Jurkat, Clone E6-1 (cell line): ENCODE results near the gene RPP25.

Experiments
- DNase-seq: peaks from one replicate; pipeline ENCODE4 v3.0.0-alpha.2; 2011; ENCODE audit warnings: low read depth, low spot score
- H3K4me3 ChIP-seq: 2 replicates; pipeline ENCODE4 v1.5.1; 2011; ENCODE audit warnings: mild to moderate bottlenecking, low read length, control low read depth, moderate library complexity

The RPP25 gene

DNA sequence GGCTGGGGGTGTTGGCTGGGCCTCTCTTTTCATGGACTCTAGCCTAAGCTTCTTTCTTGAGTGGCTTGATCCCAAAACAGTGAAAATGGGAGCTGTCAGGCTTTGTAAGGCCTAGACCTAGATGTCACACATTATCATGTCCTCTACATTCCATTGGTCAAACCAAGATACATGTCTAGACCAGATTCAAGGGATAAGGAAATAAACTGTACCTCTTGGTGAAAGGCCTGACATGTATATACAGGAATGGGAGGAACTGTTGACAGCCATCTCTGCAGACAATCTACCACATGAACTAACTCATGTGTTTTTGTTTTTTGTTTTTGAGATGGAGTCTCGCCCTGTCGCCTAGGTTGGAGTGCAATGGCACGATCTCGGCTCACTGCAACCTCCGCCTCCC, 11.1 kb upstream of the RPP25 start:
- H3K4me3 ChIP-seq = no peak overlapping the region
- no peak for DNase-seq

DNA sequence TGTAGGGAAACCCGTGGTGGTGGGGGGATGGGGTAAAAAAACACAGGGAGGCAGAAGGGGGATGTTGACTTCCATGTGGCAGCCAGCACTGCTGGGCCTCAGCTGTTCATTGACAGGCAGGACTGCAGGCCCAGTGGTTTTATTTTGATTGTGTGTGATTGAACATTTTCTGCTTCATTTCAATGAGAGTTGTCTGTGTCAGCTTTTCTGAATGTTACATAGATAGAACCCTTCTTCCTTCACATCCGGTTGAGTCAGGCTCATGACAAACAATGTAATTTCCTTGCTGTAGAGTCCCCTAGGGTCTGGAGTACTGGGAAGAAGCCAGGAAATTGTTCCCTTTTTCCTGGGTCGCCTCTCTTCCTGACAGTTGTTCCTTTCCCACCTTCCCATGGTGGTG, 8.2 kb upstream of the RPP25 start:
- no peak for DNase-seq

DNA sequence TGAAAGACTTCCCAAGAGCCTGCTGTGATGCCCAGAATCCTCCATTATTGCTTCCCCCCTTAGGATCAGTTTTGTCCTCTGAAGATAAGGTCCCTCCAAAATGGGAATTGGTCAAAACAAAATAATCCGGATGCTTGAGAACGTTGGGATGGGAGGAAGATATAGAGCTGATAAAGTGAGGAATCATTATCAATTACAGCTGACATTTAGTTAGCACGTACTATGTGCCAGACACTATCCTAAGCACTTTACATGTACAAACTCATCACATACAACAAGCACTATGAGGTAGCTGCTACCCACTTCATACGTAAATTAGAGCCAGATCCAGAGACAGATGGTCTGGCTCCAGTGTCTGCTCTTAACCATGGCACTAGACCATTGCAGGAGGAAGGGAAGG, 6.6 kb upstream of the RPP25 start:
- DNase-seq = no peak
- no peak overlapping the region for H3K4me3 ChIP-seq

More for the DNA sequence above, 8.2 kb upstream of the RPP25 start:
- H3K4me3 ChIP-seq = no peak overlapping the region

DNA sequence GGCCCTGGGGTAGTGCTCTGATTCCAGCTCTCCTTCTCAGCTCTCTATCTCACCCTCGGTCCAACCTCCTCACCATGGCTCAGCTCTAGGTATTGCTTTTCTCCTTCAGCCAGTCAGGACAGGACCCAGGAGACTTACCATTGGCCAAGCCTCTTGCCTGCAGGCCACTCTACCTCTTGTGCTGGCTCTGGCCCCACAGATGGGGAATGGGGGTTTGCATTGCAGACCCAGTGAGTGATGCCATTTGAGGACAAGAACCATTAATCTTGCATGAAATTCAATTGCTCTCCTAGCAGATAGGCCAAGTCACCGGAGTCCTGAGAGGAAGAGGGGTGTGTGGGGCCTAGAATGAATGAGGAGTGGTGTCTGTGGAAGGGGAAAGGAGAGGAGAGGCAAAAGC, 6.1 kb upstream of the RPP25 start:
- no peak for DNase-seq

DNA sequence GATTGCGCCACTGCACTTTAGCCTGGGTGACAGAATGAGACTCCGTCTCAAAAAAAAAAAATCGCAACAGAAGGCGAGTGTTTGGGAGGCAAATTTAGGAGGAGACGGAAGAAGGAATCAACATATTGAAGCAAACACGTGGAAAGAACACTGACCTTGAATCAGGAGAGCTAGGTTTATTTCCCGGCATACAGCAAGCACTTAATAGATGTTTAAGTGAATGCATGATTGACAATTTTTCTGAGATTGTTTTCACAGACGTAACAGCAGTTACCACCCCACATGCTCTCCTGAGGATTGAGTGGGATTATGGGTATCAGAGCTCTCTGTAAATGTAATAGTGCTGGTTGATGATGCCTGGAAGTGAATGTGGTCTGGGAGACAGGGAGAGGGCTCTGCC, 5.6 kb upstream of the RPP25 start:
- H3K4me3 ChIP-seq = no peak overlapping the region
- DNase-seq = no peak

More for the DNA sequence above, 6.1 kb upstream of the RPP25 start:
- no peak overlapping the region for H3K4me3 ChIP-seq

DNA sequence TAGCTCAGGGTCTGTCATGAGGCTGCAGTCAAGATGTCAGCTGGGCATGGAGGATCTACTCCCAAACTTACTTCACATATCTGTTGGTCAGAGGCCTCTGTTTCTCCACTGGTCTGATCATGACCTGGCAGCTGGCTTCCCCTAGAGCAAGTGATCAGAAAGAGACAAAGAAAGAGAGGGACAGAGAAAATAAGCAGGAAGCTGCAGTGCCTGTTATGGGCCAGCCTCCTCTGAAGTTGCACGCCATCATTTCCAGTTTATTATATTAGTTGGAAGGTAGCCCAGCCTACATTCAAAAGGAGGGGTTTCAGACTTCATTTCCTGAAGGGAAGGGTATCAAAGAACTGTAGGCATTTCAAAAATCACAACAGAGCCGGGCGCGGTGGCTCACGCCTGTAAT, 5.0 kb upstream of the RPP25 start:
- DNase-seq = no peak
- no peak overlapping the region for H3K4me3 ChIP-seq

DNA sequence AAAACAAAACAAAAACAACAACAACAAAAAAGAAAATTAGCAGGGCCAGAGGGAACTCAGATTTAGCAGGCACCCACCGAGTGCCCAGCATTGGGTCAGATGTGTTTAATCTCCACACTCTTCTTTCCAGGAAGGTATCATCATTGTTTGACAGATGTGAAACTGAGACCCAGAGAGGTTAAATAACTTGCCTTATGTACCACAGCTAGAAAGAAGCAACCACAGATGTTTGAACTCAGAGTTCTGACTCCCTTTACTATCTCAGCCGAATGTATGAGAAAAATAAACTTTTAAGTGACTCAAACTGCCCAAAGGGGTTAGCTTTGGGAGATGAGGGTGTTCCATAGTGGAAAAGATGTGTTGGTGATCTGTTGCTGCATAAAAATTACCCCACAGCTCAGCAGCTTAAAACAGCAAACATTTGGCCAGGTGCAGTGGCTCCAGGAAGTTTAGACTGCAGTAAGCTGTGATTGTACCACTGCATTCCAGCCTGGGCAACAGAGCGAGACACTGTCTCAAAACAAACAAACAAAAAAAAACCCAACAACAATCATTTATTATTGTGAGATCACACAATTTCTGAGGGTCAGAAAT, 4.5 kb upstream of the RPP25 start:
- no peak overlapping the region for H3K4me3 ChIP-seq
- no peak for DNase-seq

DNA sequence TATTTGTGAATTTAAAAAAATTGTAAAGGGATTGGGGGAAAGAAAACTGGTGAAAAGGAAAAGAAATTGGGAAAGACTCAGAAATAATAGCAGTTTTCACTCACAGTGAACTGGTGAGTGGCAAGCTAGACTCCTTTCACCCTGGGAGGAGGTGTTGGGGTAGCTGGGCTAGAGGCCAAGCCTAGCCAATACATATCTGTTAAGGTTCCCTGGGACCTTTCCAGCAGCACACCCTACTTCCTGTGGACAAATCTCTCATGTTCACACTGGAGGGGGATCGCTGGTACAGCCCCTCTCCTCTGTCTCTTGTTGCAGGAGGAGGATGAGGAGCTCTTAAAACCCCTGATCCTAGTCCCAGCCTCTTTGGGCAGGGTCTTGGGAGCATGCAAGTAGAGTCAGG, 3.7 kb upstream of the RPP25 start:
- DNase-seq = no peak
- H3K4me3 ChIP-seq = no peak overlapping the region

DNA sequence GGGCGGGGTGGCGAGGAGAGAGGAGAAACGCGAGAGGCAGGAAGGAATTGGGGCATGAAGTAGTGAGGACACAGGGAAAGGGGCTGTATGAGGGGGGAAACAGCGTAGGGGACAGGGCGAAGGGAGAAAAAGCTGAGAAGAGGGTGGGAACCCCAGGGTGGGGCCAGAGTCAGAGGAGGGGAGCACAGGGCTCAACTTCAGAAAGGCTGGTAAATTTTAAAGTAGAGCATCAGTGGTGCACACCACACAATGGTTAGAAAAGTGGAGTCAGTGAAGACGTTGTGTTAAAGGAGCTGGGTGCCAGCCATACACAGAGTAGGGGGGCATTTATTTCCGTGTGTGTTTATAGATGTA, 3.0 kb upstream of the RPP25 start:
- no peak overlapping the region for H3K4me3 ChIP-seq
- no peak for DNase-seq

DNA sequence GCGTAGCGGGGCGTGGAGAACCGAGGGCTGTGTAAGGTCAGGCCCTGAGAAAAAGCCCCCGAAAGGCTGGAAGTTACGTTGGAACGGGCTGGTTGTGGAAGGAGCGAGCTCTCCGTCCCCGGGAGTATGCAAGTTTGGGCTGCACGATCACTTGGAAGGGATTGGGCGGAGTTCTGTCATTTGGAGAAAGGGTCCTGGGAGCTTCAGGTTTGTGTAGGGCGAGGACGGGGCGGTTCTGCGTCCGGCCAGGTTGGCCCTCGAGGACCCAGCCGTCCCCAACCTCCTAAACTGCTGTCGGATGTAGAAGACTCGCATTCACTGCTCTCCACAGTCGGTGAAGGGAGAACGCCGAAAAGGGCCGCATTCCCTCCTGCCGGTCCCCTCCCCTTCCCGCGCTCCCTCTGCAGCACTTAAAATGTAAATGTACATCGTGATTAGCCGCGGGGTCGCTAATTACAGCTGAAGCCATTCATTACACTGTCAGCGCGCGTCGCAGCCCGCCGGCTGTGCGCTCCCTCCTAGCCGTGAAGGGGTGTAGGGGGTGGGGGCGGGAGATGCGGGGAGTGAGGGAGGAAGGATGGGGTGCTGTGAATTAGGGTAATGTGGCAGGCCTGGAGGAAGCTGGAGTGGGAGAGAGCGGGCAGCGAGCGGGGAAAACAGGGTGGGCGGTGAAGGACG, 2.5 kb upstream of the RPP25 start:
- H3K4me3 ChIP-seq = no peak overlapping the region
- no peak for DNase-seq

DNA sequence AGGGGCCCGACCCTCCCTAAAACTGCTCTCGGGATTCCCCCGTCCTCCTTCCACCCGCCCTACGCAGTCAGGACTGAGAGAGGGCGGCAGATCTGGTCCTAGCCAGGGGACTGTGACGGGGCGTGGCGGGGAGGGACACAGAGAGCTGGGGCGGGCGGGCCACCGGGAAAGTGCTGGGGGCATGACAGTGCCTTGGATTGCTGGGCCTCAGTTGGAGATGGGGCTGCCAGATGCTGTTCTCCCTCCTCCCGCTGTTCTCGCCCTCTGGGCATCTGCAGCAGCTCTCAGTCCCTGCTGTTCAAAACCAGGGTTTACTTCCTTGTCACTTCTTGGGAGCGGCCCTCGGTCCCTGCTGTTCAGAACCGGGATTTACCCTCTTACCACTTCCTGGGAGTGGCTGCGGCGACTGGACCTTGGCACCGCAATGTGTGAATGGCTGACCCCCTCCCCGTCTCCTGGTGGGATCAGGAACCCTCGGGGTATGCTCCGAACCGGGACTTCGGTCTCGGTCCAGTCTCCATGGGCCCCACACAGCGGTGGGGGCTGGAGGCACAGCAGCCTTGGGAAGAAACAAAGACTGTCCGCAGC, 1.8 kb upstream of the RPP25 start:
- no peak overlapping the region for H3K4me3 ChIP-seq
- DNase-seq = no peak

DNA sequence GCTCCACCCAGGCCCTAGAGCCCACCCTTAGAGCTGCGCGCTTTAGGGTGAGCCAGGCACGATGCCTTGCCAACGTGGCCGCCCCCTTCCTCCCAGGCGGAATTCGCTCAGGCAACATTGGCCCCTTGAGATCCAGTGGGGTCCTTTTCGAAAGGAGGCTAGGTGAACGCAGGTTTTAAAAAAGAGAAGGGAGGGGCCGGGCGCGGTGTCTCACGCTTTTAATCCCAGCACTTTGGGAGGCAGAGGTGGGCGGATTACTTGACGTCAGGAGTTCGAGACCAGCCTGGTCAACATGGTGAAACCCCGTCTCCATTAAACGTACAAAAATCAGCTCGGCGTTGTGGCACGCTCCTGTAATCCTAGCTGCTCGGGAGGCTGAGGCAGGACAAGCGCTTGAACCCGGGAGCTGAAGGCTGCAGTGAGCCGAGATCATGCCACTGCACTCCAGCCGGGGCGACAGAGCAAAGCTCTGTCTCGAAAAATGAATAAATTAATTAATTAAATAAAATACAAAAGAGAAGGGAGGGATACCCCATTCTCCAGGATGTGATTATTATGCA, 984 bp upstream of the RPP25 start:
- peak overlapping the region; percentile 56 for H3K4me3 ChIP-seq
- DNase-seq = no peak

DNA sequence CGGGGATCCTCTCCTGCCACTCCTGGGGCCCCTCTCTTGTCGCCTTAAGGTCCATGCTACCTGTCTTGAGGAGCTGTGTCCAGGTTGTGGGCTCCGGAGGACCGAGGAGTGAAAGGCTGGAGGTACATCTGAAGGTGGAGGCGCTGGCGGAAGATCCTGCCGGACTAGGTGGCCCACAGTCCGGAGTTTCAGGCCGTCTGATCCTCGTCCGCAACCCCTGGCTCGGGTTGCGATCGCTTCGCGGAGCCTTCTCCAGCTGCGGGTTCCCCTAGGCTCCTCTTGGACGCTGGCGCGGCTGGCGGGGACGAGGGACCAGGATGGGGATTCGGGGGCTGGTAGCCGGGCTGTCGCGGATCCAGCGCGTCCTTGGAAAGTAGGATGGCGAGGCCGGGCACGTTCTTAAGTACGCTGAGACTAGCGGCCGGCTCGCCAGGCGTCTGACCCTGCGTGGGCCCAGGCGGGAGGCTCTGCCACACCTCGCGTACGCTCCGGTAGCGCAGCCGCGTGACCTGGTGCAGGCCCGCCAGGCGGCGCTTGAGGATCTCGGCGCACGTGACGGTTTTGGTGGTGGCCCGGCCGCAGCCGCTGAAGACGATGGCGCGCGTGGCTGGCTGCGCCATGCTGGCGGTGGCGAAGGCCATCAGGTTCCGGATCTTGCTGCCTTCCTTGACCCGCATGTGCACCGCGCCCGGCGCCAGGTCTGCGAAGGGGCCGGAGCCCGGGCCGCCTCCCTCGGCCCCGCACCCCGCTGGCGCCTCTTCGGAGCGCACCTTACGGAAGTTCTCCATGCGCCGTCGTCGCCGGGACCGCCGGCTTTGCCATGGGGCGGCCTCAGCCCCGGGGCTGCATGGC, 550 bp downstream of the RPP25 start:
- DNase-seq = no peak
- H3K4me3 ChIP-seq = peak overlapping the region; percentile 56

DNA sequence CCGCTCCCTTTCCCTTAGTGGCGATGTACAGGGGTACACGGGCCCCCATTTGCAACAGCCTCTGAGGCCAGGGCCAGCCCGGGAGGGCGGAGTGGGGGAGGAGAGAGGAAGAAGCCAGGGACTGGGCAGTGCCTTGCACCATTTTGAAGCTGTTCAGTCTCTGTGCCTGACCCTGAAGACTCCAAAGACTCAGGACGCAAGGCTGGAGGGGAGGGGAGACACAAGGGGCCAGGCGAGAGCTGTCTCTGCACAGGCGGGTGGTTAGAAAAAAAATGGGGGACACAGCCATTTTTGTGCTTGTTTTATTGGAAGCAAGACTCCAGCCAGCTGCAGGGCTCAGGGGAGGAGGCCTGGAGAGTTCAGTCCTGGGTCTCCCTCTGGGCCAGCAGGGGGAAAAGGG, 1.6 kb downstream of the RPP25 start:
- DNase-seq = no peak
- H3K4me3 ChIP-seq = no peak overlapping the region

DNA sequence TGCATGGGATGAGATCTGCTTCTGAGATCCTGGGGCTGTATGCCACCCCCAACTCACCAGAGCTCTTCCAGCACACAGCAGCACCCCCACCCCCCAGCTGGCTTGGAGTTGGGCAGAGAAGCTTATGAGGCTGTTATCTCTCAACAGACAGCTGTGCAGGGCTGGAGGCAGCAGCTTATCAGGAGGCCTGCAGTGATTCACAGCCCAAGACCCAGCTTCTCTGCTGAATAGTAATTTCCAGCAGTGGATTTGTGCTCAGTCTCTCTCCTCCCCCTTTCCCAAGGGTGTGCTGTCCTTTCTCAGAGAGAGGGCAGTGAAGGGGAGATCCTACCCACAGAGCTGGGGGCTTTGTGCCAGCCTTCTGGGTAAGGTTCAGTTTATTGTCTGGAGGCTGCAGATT, 2.1 kb downstream of the RPP25 start:
- no peak for DNase-seq
- no peak overlapping the region for H3K4me3 ChIP-seq

DNA sequence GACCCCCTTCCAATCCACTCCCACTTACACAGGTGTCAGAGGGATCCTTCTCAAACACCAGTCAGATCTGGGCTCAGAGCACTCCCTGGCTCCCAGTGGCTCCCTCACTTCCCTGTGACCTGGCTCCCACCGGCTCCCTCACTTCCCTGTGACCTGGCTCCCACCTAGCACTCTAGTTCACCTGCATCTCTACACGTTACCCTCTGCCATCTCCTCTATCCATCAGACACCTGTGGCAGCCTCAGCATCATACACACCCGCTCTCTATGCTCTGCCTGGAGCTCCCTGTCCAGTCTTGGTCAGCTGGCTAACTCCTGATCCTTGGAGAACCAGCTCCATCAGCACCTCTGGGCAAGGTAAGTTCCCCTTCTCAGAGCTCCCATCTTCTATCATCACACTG, 5.6 kb downstream of the RPP25 start:
- no peak for DNase-seq
- no peak overlapping the region for H3K4me3 ChIP-seq

DNA sequence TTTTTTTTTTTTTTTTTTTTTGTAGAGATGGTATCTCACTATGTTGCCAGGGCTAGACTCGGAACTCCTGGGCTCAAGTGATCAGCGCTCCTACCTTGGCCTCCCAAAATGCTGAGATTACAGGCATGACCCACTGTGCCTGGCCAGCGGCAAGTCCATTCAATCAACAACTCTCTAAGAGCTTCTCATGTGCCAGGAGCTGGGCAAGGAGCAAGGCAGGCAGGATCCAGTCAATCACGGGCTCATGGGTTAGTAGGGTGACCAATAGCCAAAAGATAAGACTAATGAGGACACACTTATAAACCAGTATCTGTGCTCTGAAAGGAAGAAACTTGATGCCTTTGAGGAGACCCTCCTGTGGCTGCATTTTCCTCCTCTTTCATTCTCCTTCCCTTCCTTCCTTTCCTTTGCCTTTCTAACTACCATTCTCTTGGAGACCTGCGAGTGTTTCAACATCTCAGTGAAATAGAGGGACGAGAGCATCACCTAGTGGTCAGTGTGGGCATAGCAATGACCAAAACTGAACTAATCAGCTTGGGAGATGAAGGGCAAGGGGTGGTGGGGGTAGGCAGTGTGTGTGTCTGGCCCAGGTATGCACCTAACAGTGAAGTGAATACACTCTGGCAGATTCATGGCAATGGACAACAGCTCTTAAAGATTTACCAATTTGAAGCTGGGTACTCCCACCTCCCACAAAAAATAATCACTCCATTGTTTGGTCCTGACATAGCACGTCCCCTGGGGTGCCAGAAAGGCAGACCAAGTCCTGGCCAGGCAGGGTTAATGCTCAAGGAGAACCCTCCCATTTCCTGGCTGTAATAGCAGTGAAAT, 6.3 kb downstream of the RPP25 start:
- no peak overlapping the region for H3K4me3 ChIP-seq
- peak; percentile 72 for DNase-seq

DNA sequence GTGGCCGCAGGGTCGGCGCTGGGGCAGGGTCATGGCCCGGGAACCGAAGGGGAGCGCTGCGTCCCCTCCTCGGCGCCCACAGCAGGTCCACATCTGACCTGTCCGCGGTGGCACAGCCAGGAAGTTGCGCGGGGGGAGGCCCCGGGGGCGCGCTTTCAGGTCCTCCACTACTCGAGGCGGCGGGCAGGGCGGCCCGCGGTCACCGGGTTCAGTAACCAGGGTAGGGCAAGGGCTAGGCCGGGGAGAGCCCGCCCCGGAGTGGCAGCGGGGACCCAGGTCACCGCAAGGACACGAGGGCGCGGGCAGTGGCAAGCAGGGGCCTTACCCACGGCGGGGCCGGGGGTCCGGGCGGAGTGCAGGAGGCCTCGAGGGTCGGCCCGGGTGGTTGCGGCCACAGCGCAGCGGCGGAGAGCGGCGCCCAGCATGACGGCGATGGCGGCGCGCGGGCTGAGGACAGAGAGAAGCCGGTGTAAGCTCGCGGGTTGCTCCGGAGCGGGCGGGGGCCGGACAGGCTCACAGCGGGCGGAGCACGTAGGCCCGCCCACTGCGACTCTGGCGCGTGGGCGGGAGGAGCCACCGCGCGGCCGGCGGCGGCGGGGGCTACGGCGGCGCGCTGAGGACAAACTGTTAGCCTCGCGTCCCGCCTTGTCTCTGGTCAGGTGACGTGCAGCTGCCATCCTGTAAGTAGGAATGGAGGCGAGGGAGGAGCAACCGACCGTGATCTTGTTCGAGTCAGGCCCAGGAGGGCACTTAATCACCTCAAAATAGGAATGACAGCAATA, 18.8 kb downstream of the RPP25 start, which contains the start of gene COX5A:
Gene COX5A, minus strand, starts transcription at position 484 of the 782 bp plus-strand sequence. Its CDS starts 59 bp downstream, at position 425.
- DNase-seq = peak; percentile 92
- H3K4me3 ChIP-seq = peak within 1 kb of the TSS; percentile 65
